GM12865 (cell line): ENCODE data around the gene ANGEL2.
A peak's percentile ranks its signal among the peaks of the same experiment; 100 is the strongest.

Source experiments
- DNase-seq: peaks from one replicate; pipeline ENCODE4 v3.0.0; 2010; ENCODE audit warnings: low read depth
- H3K4me3 ChIP-seq: 2 replicates; pipeline ENCODE4 v1.5.1; 2011; ENCODE audit warnings: mild to moderate bottlenecking, low read depth, low read length, control low read depth
- CTCF ChIP-seq: IDR thresholded peaks from 2 replicates; pipeline ENCODE4 v1.5.1; 2011; ENCODE audit warnings: low read length, control low read depth, low read depth, inconsistent platforms; ENCODE audit not compliant: insufficient read depth; ENCODE audit errors: missing control alignments

ANGEL2 gene

GRCh38 chr1:212981025-212981495 lies 34.6 kb downstream of the ANGEL2 start:
- no peak for DNase-seq
- H3K4me3 ChIP-seq: no peak overlapping the region
- TF ChIP-seq CTCF: no peak

GRCh38 chr1:212980123-212980785 lies 35.4 kb downstream of the ANGEL2 start:
- no peak overlapping the region for H3K4me3 ChIP-seq
- peak; percentile 25 for TF ChIP-seq CTCF
- no peak for DNase-seq

GRCh38 chr1:212979340-212980122 lies 36.1 kb downstream of the ANGEL2 start:
- DNase-seq: peak; percentile 94
- TF ChIP-seq CTCF: no peak
- peak overlapping the region; percentile 5; the same call in 1 of the 2 replicates for H3K4me3 ChIP-seq

GRCh38 chr1:212977781-212978645 lies 37.7 kb downstream of the ANGEL2 start:
- H3K4me3 ChIP-seq: peak overlapping the region; percentile 37
- TF ChIP-seq CTCF: no peak
- peak; percentile 89 for DNase-seq

- H3K4me3 ChIP-seq: no peak overlapping the region
- no peak for TF ChIP-seq CTCF
- DNase-seq: no peak
Measured at GRCh38 chr1:212976586-212976985, 39.1 kb downstream of the ANGEL2 start.

GRCh38 chr1:212975111-212975918 lies 40.4 kb downstream of the ANGEL2 start:
- no peak overlapping the region for H3K4me3 ChIP-seq
- no peak for TF ChIP-seq CTCF
- no peak for DNase-seq
